HepG2 (cell line): ENCODE measurements around the gene HDDC3. TPM values are rescaled to one million over a fixed set of nuclear protein-coding genes. Genes with fewer than 3 reads are reported as not detected.

Experiments
- CHD4 ChIP-seq: fragments of 200-600 bp; sonication (generic); IDR thresholded peaks from 2 replicates; pipeline ENCODE4 v1.7.0; 2017; ENCODE audit warnings: mild to moderate bottlenecking, low read length, borderline replicate concordance
- CREB1 ChIP-seq, 2 experiments: fragments of 450-650 bp in 1 of 2; IDR thresholded peaks; 2 replicates each; pipeline ENCODE4 v1.6.1; 2016 to 2017; ENCODE audit warnings: control low read depth in 1 of 2, mild to moderate bottlenecking in 1 of 2, missing compliant biosample characterization in 1 of 2, missing genetic modification characterization in 1 of 2
- CSRNP2 ChIP-seq: sonication (generic); formaldehyde crosslinking; conservative IDR thresholded peaks from 2 replicates; pipeline ENCODE4 v1.8.0; 2022; ENCODE audit warnings: low read depth, missing genetic modification reagents
- ETV6 ChIP-seq: sonication (generic); formaldehyde crosslinking; conservative IDR thresholded peaks from 2 replicates; pipeline ENCODE4 v1.4.0; 2020; ENCODE audit warnings: missing genetic modification reagents
- NFAT5 ChIP-seq: sonication (generic); formaldehyde crosslinking; IDR thresholded peaks from 2 replicates; pipeline ENCODE4 v1.4.0; 2020; ENCODE audit warnings: missing genetic modification reagents
- NKX3-1 ChIP-seq: sonication (generic); formaldehyde crosslinking; IDR thresholded peaks from 2 replicates; pipeline ENCODE4 v1.5.0; 2020; ENCODE audit warnings: missing genetic modification reagents
- NPAS2 ChIP-seq: sonication (generic); formaldehyde crosslinking; IDR thresholded peaks from 2 replicates; pipeline ENCODE4 v1.8.0; 2022; ENCODE audit warnings: mild to moderate bottlenecking, missing genetic modification reagents, borderline replicate concordance
- THAP8 ChIP-seq: sonication (generic); formaldehyde crosslinking; IDR thresholded peaks from 2 replicates; pipeline ENCODE4 v1.5.1; 2020; ENCODE audit warnings: missing genetic modification reagents, mild to moderate bottlenecking, borderline replicate concordance
- YY1 ChIP-seq: IDR thresholded peaks from 2 replicates; pipeline ENCODE4 v1.6.1; 2011; ENCODE audit warnings: low read length, low read depth, moderate library complexity, mild to moderate bottlenecking; ENCODE audit not compliant: insufficient read depth, insufficient replicate concordance
- ZBTB2 ChIP-seq: sonication (generic); formaldehyde crosslinking; IDR thresholded peaks from 2 replicates; pipeline ENCODE4 v1.8.0; 2022; ENCODE audit warnings: low read depth, missing genetic modification reagents
- ZNF350 ChIP-seq: sonication (generic); formaldehyde crosslinking; IDR thresholded peaks from 2 replicates; pipeline ENCODE4 v1.4.0; 2020; ENCODE audit warnings: mild to moderate bottlenecking, low read depth, missing genetic modification reagents, borderline replicate concordance
- ZNF644 ChIP-seq: IDR thresholded peaks from 2 replicates; pipeline ENCODE4 v1.6.1; 2016; ENCODE audit warnings: low read depth
- ZNF703 ChIP-seq: sonication (generic); formaldehyde crosslinking; IDR thresholded peaks from 2 replicates; pipeline ENCODE4 v1.5.1; 2020; ENCODE audit warnings: missing genetic modification reagents, mild to moderate bottlenecking, moderate library complexity, borderline replicate concordance
- ZSCAN31 ChIP-seq: sonication (generic); formaldehyde crosslinking; IDR thresholded peaks from 2 replicates; pipeline ENCODE4 v1.5.0; 2020; ENCODE audit warnings: low read depth, mild to moderate bottlenecking, missing genetic modification reagents
- polyA plus RNA-seq, 8 experiments: library from polyadenylated mRNA; depleted of rRNA in 3 of 8; stranded (reverse) in 7 of 8; unstranded in 1 of 8; fragments of >200 nt; fragmentation: Illumina TruSeq in 4 of 8; extraction: Trizol in 4 of 8; gene quantifications; 2 replicates each; pipeline versions ENCODE4 v1.2.1 to v1.2.3, GENCODE V29; 2011 to 2016; ENCODE audit warnings: low read depth in 4 of 8, missing spikeins in 1 of 8, mixed read lengths in 1 of 8; ENCODE audit not compliant: insufficient read depth in 1 of 8
- total RNA-seq, 5 experiments: library from RNA; depleted of rRNA; stranded (reverse); fragments of >200 nt; fragmentation: Illumina TruSeq; extraction: Trizol; gene quantifications; 2 replicates each; pipeline ENCODE4 v1.2.3, GENCODE V29; 2016; ENCODE audit warnings: low read depth in 1 of 5
- TF ChIP-seq, protein P1 (sequence below): sonication (generic); formaldehyde crosslinking; IDR thresholded peaks from 2 replicates; pipeline ENCODE4 v1.5.0; 2020; ENCODE audit warnings: mild to moderate bottlenecking, missing genetic modification reagents
- TF ChIP-seq, protein P2 (sequence below): sonication (generic); formaldehyde crosslinking; IDR thresholded peaks from 2 replicates; pipeline ENCODE4 v1.5.0; 2020; ENCODE audit warnings: missing genetic modification reagents, mild to moderate bottlenecking, borderline replicate concordance

The HDDC3 gene
- total and polyA plus RNA-seq, 2 of the 13 experiments (the other 11 are each of a cell fraction or from before 2014, with no cell fraction given), result 18.7 to 28.3 TPM

DNA sequence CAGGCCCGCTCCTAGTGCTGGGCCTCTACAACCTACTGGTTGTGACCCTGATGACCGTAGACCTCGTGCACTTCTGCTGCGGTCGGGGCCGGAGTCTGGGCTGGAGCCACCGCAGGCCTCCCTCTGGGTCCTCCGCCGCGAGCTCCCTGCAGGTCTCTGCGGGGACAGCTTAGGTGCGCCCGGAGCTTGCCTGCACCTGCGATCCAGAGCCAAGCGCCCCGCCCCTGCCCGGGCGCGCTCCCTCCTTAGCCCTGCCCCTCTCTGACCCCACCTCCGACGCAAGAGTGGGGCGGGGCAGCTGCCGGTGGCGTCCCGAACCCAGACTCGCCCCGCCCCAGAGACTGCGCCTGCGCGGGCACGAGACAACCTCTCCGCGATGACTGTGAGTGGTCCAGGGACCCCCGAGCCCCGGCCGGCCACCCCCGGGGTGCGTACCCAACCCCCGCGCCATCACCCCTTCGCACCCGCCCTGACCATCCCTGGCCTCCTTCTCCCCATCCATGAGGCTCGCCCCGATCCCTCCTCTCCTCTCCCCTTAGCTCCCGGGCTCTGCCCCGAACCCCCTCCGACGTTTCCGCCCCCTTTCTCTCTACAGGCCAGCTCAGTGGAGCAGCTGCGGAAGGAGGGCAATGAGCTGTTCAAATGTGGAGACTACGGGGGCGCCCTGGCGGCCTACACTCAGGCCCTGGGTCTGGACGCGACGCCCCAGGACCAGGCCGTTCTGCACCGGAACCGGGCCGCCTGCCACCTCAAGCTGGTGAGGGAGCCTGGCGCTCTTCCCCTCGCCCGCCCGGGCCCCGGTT lies 2.8 kb upstream of the HDDC3 start, which contains the start of gene UNC45A (continued):
- TF ChIP-seq NFAT5 (no peak), ZNF350 (CRISPR knock-in tag) (peak; percentile 21; the same call in 1 of the 2 replicates), CREB1 (IDR thresholded peaks at IDR 0.05) (no peak), CREB1 (CRISPR knock-in tag; IDR thresholded peaks at IDR 0.05) (no peak), YY1 (no peak), ZNF703 (CRISPR knock-in tag) (no peak), NPAS2 (CRISPR knock-in tag) (no peak), THAP8 (CRISPR knock-in tag) (no peak), CHD4 (no peak), NKX3-1 (CRISPR knock-in tag) (no peak), ZSCAN31 (CRISPR knock-in tag) (peak; percentile 73; the same call in 1 of the 2 replicates), ZBTB2 (CRISPR knock-in tag) (no peak), ZNF644 (no peak), ETV6 (CRISPR knock-in tag) (no peak), CSRNP2 (CRISPR knock-in tag) (no peak)
- TF ChIP-seq, protein P1, sequence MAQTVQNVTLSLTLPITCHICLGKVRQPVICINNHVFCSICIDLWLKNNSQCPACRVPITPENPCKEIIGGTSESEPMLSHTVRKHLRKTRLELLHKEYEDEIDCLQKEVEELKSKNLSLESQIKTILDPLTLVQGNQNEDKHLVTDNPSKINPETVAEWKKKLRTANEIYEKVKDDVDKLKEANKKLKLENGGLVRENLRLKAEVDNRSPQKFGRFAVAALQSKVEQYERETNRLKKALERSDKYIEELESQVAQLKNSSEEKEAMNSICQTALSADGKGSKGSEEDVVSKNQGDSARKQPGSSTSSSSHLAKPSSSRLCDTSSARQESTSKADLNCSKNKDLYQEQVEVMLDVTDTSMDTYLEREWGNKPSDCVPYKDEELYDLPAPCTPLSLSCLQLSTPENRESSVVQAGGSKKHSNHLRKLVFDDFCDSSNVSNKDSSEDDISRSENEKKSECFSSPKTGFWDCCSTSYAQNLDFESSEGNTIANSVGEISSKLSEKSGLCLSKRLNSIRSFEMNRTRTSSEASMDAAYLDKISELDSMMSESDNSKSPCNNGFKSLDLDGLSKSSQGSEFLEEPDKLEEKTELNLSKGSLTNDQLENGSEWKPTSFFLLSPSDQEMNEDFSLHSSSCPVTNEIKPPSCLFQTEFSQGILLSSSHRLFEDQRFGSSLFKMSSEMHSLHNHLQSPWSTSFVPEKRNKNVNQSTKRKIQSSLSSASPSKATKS (CRISPR knock-in tag), result no peak
- TF ChIP-seq, protein P2, sequence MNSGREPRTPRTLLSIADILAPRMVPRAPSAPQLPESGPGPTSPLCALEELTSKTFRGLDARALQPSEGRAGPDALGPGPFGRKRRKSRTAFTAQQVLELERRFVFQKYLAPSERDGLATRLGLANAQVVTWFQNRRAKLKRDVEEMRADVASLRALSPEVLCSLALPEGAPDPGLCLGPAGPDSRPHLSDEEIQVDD (CRISPR knock-in tag), result no peak
